ENCODE results near the gene FGD6.

FGD6 gene

DNA sequence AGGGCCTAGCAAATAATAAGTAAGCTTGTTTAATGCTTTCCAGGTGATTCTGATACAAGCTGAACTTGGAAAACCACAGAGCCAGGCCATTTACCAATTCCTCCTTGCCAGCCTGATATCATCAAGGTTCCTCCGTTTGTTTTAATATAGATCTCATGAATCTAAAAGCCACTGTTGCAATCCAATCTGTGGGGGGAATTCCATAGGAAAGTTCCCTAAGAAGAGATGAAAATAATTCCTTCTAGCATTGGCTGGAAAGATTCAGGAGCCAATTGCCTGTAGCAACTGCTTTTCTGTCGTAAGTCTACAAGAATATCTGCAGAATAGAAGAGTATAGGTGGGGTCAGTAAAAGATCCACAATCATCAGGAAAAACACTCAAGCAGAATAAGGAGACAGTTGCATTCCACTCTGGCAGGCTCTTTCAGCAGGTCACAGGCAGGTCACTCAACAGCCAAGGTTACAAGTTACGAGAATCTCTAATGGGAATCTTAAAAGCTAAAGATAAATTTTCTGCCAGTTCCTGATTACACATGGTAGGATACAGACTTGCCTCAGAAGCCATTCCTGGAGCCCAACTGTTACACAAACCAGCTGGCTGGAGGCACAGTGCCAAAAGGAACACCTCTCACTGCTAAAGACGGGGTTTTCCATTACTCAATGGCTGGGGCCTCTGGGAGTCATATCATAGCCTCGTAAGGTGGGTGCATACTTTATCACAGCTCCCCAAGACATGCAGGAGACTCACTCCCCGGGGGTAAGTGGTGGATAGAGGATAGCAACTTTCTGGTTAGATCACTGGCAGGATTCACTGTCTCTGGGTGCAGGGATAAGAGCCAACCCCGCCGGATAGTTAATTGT lies 43.6 kb downstream of the FGD6 start:
- H3K9me3 ChIP-seq (ENCODE audit: control insufficient read depth, low read depth, low read length): no peaks in the 10 kb centered on the region
- H3K4me3 ChIP-seq (ENCODE audit: low read length): no peak overlapping the region
- no peaks in the 10 kb centered on the region for H3K4me1 ChIP-seq (ENCODE audit: control insufficient read depth, low read depth, low read length)
- no peaks in the 10 kb centered on the region for H3K27me3 ChIP-seq (ENCODE audit: control insufficient read depth, insufficient read depth, low read length)
- no peak overlapping the region for H3K27ac ChIP-seq (ENCODE audit: low read length)
- H3K36me3 ChIP-seq (ENCODE audit: control insufficient read depth, low read depth, low read length): peaks cover 24% of the 10 kb centered on the region
- H3K9ac ChIP-seq (ENCODE audit: low read length): no peak overlapping the region

DNA sequence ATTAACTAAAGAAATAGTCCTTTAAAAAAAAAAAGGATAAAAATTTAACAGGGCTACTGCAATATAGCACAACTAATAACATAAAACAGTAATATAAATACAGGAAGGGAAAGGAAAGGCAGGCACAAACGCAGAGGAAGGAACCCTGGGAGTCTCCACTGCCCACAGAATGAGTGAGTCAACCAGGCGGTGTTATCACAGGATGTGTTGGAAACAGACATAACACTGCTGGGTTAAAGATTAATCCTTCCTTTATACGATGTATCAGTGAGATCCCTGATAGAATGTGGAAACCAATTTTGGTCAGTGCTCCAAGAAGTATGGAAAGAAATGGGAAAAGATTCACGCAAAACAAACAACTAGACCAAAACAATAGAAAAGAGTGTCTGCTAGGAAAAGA lies 47.9 kb downstream of the FGD6 start:
- H3K9ac ChIP-seq (ENCODE audit: low read length): no peak overlapping the region
- no peaks in the 10 kb centered on the region for H3K4me1 ChIP-seq (ENCODE audit: control insufficient read depth, low read depth, low read length)
- no peaks in the 10 kb centered on the region for H3K27me3 ChIP-seq (ENCODE audit: control insufficient read depth, insufficient read depth, low read length)
- no peak overlapping the region for H3K4me3 ChIP-seq (ENCODE audit: low read length)
- H3K27ac ChIP-seq (ENCODE audit: low read length): no peak overlapping the region
- no peaks in the 10 kb centered on the region for H3K9me3 ChIP-seq (ENCODE audit: control insufficient read depth, low read depth, low read length)
- H3K36me3 ChIP-seq (ENCODE audit: control insufficient read depth, low read depth, low read length): peaks cover 24% of the 10 kb centered on the region

- Histone ChIP-seq H3K4me3 (ENCODE audit: low read length) (no peak overlapping the region), H3K27me3 (ENCODE audit: control insufficient read depth, insufficient read depth, low read length) (no peaks in the 10 kb centered on the region), H3K27ac (ENCODE audit: low read length) (no peak overlapping the region), H3K36me3 (ENCODE audit: control insufficient read depth, low read depth, low read length) (peaks cover 24% of the 10 kb centered on the region), H3K9me3 (ENCODE audit: control insufficient read depth, low read depth, low read length) (no peaks in the 10 kb centered on the region), H3K4me1 (ENCODE audit: control insufficient read depth, low read depth, low read length) (peaks cover 3% of the 10 kb centered on the region), H3K9ac (ENCODE audit: low read length) (no peak overlapping the region)
Observed at GRCh38 chr12:95168746-95169145, 48.5 kb downstream of the FGD6 start.

DNA sequence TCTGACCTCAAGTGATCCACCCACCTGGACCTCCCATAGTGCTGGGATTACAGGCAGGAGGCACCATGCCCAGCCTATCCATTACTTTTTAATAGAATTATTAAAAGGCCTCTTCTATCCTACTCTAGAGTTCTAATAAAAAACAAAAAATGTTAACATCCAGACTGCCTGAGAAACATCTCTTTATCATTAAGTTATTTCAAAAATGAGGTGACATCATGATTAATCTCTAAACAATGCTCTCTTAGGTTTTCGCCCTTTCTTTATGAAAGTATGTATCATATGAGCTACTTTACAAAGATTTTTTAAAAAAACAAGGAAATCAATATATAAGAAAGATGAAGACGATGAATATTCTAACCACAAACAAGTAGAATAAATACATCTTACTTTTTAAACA lies 52.6 kb downstream of the FGD6 start:
- H3K9me3 ChIP-seq (ENCODE audit: control insufficient read depth, low read depth, low read length): no peaks in the 10 kb centered on the region
- H3K4me3 ChIP-seq (ENCODE audit: low read length): no peak overlapping the region
- peaks cover 4% of the 10 kb centered on the region for H3K36me3 ChIP-seq (ENCODE audit: control insufficient read depth, low read depth, low read length)
- no peak overlapping the region for H3K27ac ChIP-seq (ENCODE audit: low read length)
- H3K27me3 ChIP-seq (ENCODE audit: control insufficient read depth, insufficient read depth, low read length): no peaks in the 10 kb centered on the region
- peaks cover 7% of the 10 kb centered on the region for H3K4me1 ChIP-seq (ENCODE audit: control insufficient read depth, low read depth, low read length)
- H3K9ac ChIP-seq (ENCODE audit: low read length): no peak overlapping the region

DNA sequence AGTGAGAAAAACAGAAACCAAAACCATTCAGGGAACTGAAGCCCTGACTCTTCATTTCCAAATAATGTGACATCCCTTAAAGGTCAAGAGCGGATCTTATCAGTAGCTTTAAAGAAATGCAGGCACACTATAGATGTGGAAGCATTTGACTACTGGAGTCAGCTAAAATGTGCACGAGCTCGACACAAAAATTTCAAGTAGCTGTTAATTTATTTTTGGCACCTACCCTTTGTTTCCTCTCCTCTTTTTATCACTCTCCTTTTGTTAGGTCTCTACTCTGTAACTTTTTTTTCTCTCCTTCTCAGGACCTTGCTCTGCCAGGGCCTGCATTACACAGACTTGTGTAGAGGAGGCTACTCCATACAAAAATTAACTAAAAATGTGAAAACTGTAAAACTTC lies 58.3 kb downstream of the FGD6 start:
- H3K9me3 ChIP-seq (ENCODE audit: control insufficient read depth, low read depth, low read length): no peaks in the 10 kb centered on the region
- H3K9ac ChIP-seq (ENCODE audit: low read length): no peak overlapping the region
- no peak overlapping the region for H3K27ac ChIP-seq (ENCODE audit: low read length)
- H3K4me1 ChIP-seq (ENCODE audit: control insufficient read depth, low read depth, low read length): peaks cover 21% of the 10 kb centered on the region
- H3K4me3 ChIP-seq (ENCODE audit: low read length): no peak overlapping the region
- no peaks in the 10 kb centered on the region for H3K36me3 ChIP-seq (ENCODE audit: control insufficient read depth, low read depth, low read length)
- no peaks in the 10 kb centered on the region for H3K27me3 ChIP-seq (ENCODE audit: control insufficient read depth, insufficient read depth, low read length)

DNA sequence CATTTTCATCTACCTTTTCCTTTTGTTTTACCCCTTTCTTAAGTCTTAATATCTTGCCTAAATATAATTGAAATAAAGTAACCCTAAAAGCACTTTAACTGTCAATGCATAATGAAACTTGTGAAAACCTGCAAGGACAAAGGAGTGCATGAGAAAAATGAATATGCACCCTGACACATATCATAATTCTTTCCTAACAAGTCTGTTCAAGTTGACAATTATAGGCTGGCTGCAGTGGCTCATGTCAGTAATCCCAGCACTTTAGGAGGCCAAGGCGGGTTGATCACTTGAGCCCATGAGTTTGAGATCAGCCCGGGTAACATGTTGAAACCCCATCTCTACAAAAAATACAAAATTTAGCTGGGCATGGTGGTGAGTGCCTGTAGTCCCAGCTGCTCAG lies 65.4 kb downstream of the FGD6 start:
- Histone ChIP-seq H3K27ac (ENCODE audit: low read length) (no peak overlapping the region), H3K27me3 (ENCODE audit: control insufficient read depth, insufficient read depth, low read length) (no peaks in the 10 kb centered on the region), H3K4me3 (ENCODE audit: low read length) (no peak overlapping the region), H3K4me1 (ENCODE audit: control insufficient read depth, low read depth, low read length) (peaks cover 21% of the 10 kb centered on the region), H3K36me3 (ENCODE audit: control insufficient read depth, low read depth, low read length) (peaks cover 15% of the 10 kb centered on the region), H3K9ac (ENCODE audit: low read length) (no peak overlapping the region), H3K9me3 (ENCODE audit: control insufficient read depth, low read depth, low read length) (no peaks in the 10 kb centered on the region)

DNA sequence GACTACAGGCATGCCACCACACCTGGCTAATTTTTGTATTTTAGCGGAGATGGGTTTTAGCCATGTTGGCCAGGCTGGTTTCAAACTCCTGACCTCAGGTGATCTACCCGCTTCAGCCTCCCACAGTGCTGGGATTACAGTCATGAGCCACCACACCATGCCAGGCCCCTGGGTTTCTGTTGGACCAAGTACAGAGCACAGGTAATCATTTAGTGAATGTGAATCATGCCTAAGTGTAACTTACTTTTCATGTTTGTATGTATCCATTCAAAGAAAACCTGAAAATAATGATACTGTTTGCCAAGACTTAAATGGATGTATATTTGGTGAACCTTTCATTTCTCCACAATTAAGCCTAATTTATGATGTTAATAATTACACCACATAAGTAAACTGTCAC lies 65.9 kb downstream of the FGD6 start:
- H3K27me3 ChIP-seq (ENCODE audit: control insufficient read depth, insufficient read depth, low read length): no peaks in the 10 kb centered on the region
- peaks cover 18% of the 10 kb centered on the region for H3K4me1 ChIP-seq (ENCODE audit: control insufficient read depth, low read depth, low read length)
- H3K4me3 ChIP-seq (ENCODE audit: low read length): no peak overlapping the region
- no peak overlapping the region for H3K9ac ChIP-seq (ENCODE audit: low read length)
- H3K9me3 ChIP-seq (ENCODE audit: control insufficient read depth, low read depth, low read length): no peaks in the 10 kb centered on the region
- H3K27ac ChIP-seq (ENCODE audit: low read length): no peak overlapping the region
- H3K36me3 ChIP-seq (ENCODE audit: control insufficient read depth, low read depth, low read length): peaks cover 15% of the 10 kb centered on the region

- H3K9ac ChIP-seq (ENCODE audit: low read length): no peak overlapping the region
- no peak overlapping the region for H3K27ac ChIP-seq (ENCODE audit: low read length)
- no peak overlapping the region for H3K4me3 ChIP-seq (ENCODE audit: low read length)
- H3K36me3 ChIP-seq (ENCODE audit: control insufficient read depth, low read depth, low read length): peaks cover 15% of the 10 kb centered on the region
- no peaks in the 10 kb centered on the region for H3K9me3 ChIP-seq (ENCODE audit: control insufficient read depth, low read depth, low read length)
- no peaks in the 10 kb centered on the region for H3K27me3 ChIP-seq (ENCODE audit: control insufficient read depth, insufficient read depth, low read length)
- H3K4me1 ChIP-seq (ENCODE audit: control insufficient read depth, low read depth, low read length): peaks cover 15% of the 10 kb centered on the region
Observed at GRCh38 chr12:95150501-95150900, 66.8 kb downstream of the FGD6 start.

DNA sequence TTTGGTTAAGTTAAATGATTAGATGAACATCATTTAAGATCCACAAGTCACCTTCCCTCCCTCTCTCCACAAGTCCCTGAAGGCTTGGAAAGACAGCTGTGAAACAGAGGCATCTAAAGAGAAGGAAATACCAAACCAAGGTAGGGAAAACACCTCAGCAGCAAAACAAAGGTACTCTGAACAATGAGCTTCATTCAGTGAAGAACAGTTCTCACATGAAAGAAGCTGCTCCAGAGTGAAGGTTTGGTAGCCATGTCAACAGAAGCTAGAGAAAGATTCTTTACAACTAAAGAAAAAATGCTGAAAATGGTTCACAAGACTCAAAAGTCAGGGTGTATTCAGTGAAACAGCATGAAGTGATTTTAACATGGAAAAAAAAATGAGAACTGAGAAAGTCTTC lies 69.4 kb downstream of the FGD6 start:
- no peak overlapping the region for H3K27ac ChIP-seq (ENCODE audit: low read length)
- peaks cover 12% of the 10 kb centered on the region for H3K36me3 ChIP-seq (ENCODE audit: control insufficient read depth, low read depth, low read length)
- no peak overlapping the region for H3K9ac ChIP-seq (ENCODE audit: low read length)
- H3K9me3 ChIP-seq (ENCODE audit: control insufficient read depth, low read depth, low read length): no peaks in the 10 kb centered on the region
- peaks cover 15% of the 10 kb centered on the region for H3K4me1 ChIP-seq (ENCODE audit: control insufficient read depth, low read depth, low read length)
- no peak overlapping the region for H3K4me3 ChIP-seq (ENCODE audit: low read length)
- H3K27me3 ChIP-seq (ENCODE audit: control insufficient read depth, insufficient read depth, low read length): no peaks in the 10 kb centered on the region

DNA sequence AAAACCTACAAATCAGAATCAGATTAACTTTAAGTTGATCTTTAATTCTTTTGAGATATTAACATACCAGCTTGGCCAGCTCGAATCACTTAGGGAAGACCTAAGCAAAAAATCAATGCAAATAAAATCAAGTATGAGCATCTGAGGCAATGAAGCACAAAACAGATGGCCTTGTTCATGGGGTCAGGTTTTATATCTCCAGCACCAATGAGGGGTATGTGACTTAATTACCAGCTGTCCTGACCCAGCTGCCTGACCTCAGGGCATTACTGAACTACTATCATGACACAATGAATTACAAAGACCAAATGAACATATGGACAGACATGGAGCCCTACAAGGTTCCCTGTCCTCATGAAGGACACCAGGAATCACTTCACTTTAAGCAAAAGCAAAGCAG lies 70.5 kb downstream of the FGD6 start:
- Histone ChIP-seq H3K9me3 (ENCODE audit: control insufficient read depth, low read depth, low read length) (no peaks in the 10 kb centered on the region), H3K4me1 (ENCODE audit: control insufficient read depth, low read depth, low read length) (peaks cover 15% of the 10 kb centered on the region), H3K27ac (ENCODE audit: low read length) (no peak overlapping the region), H3K4me3 (ENCODE audit: low read length) (no peak overlapping the region), H3K36me3 (ENCODE audit: control insufficient read depth, low read depth, low read length) (peaks cover 6% of the 10 kb centered on the region), H3K27me3 (ENCODE audit: control insufficient read depth, insufficient read depth, low read length) (no peaks in the 10 kb centered on the region), H3K9ac (ENCODE audit: low read length) (no peak overlapping the region)

DNA sequence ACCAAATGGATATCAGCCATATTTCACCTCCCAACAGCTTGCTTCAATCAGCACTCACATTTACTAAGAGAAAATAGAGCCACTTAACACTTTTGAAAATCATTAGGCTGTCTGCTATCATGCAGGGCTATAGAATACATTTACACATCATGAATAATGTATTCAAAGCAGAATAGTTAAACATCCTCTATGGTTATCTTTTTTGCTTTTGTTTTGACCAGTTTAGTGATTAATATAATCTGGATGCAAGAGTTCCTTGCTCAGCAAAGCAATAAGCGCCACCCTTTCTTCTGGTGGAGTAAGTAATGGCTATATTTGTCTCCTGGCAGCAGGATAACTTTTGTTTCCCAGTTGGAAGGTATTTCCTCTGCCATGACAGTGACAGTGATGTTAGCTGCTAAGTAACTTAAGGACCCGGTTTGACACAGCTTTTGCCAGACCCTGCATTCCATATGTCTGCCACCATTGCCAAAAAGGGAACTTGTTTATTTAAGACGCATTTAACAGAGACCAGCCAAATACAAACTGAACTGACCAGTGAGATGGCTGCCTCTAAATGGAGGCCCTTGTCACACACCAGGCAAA lies 73.6 kb downstream of the FGD6 start:
- no peaks in the 10 kb centered on the region for H3K9me3 ChIP-seq (ENCODE audit: control insufficient read depth, low read depth, low read length)
- peaks cover 15% of the 10 kb centered on the region for H3K4me1 ChIP-seq (ENCODE audit: control insufficient read depth, low read depth, low read length)
- no peaks in the 10 kb centered on the region for H3K36me3 ChIP-seq (ENCODE audit: control insufficient read depth, low read depth, low read length)
- peak overlapping the region; percentile 33 for H3K27ac ChIP-seq (ENCODE audit: low read length)
- H3K9ac ChIP-seq (ENCODE audit: low read length): no peak overlapping the region
- H3K27me3 ChIP-seq (ENCODE audit: control insufficient read depth, insufficient read depth, low read length): no peaks in the 10 kb centered on the region
- no peak overlapping the region for H3K4me3 ChIP-seq (ENCODE audit: low read length)
